ENCODE measurements around the gene NHSL1.

Gene NHSL1

GRCh38 chr6:138465007-138465645, 34.2 kb downstream of the NHSL1 start:
- no peak for DNase-seq (ENCODE audit: low read depth in 2 of 2)

GRCh38 chr6:138464085-138464484, 35.2 kb downstream of the NHSL1 start:
- no peak for DNase-seq (ENCODE audit: low read depth in 2 of 2)

- no peak for DNase-seq (ENCODE audit: low read depth in 2 of 2)
Measured at GRCh38 chr6:138461647-138462046, 37.6 kb downstream of the NHSL1 start.

- no peak for DNase-seq (ENCODE audit: low read depth in 2 of 2)
Measured at GRCh38 chr6:138456401-138456790, 42.9 kb downstream of the NHSL1 start.

- no peak for DNase-seq (ENCODE audit: low read depth in 2 of 2)
Measured at GRCh38 chr6:138455746-138456400, 43.4 kb downstream of the NHSL1 start.

- DNase-seq (ENCODE audit: low read depth in 2 of 2): peak; percentile 12 to 42
Measured at GRCh38 chr6:138454981-138455706, 44.1 kb downstream of the NHSL1 start.

GRCh38 chr6:138451043-138451442, 48.3 kb downstream of the NHSL1 start:
- DNase-seq (ENCODE audit: low read depth in 2 of 2): no peak

GRCh38 chr6:138450445-138450844, 48.8 kb downstream of the NHSL1 start:
- no peak for DNase-seq (ENCODE audit: low read depth in 2 of 2)

GRCh38 chr6:138446821-138447220, 52.5 kb downstream of the NHSL1 start:
- DNase-seq (ENCODE audit: low read depth in 2 of 2): no peak

GRCh38 chr6:138443979-138444378, 55.3 kb downstream of the NHSL1 start:
- DNase-seq (ENCODE audit: low read depth in 2 of 2): no peak

GRCh38 chr6:138442663-138443062, 56.6 kb downstream of the NHSL1 start:
- DNase-seq (ENCODE audit: low read depth in 2 of 2): no peak

- DNase-seq (ENCODE audit: low read depth in 2 of 2): no peak
Measured at GRCh38 chr6:138441965-138442364, 57.3 kb downstream of the NHSL1 start.

- no peak for DNase-seq (ENCODE audit: low read depth in 2 of 2)
Measured at GRCh38 chr6:138440758-138441357, 58.4 kb downstream of the NHSL1 start.

- DNase-seq (ENCODE audit: low read depth in 2 of 2): no peak
Measured at GRCh38 chr6:138440296-138440695, 59.0 kb downstream of the NHSL1 start.

- DNase-seq (ENCODE audit: low read depth in 2 of 2): no peak
Measured at GRCh38 chr6:138439546-138439945, 59.7 kb downstream of the NHSL1 start.

- no peak for DNase-seq (ENCODE audit: low read depth in 2 of 2)
Measured at GRCh38 chr6:138434925-138435324, 64.4 kb downstream of the NHSL1 start.

- DNase-seq (ENCODE audit: low read depth in 2 of 2): no peak
Measured at GRCh38 chr6:138434096-138434495, 65.2 kb downstream of the NHSL1 start.

- no peak for DNase-seq (ENCODE audit: low read depth in 2 of 2)
Measured at GRCh38 chr6:138432063-138432356, 67.3 kb downstream of the NHSL1 start.

GRCh38 chr6:138431256-138432062, 67.8 kb downstream of the NHSL1 start:
- no peak for DNase-seq (ENCODE audit: low read depth in 2 of 2)

GRCh38 chr6:138430361-138431145, 68.7 kb downstream of the NHSL1 start:
- no peak for DNase-seq (ENCODE audit: low read depth in 2 of 2)

GRCh38 chr6:138429761-138430160, 69.5 kb downstream of the NHSL1 start:
- no peak for DNase-seq (ENCODE audit: low read depth in 2 of 2)

Data from stimulated activated CD4-positive, alpha-beta T cell treated with anti-CD3 and anti-CD28 coated beads, Interleukin-12 subunit alpha, Interleukin-12 subunit beta, amount 100 ng/mL, for 24 hours (primary cell).